ENCODE data around the gene GLB1L3. TPM values are rescaled to one million over a fixed set of nuclear protein-coding genes. Genes with fewer than 3 reads are reported as not detected.

Gene GLB1L3
- total RNA-seq, 1 experiment from 2014 or later = not detected

DNA sequence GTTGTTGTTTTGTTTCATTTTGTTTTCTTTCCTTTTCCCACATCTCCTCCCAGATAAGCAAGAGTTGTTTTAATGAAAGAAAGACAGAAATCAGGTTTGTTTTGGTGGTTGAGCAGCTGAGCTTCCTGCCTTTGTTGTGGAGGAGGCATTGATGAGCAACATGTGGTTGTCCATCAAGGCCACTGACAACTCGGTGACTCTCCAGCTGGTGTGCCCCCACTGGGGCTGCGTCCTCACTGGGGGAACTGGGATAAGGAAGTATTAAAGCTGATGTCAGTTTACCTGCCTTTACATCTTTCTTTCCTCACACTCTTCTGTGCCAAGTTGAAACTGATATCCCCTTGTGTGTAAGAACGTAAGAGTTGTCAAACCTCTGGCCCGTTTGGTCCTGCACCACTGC lies 45.8 kb upstream of the GLB1L3 start:
- BruUV-seq (replicated peaks) = no TSS peak
- Mint-ChIP-seq H3K4me1 (ENCODE audit: low read depth, unreplicated experiment) (peaks cover 34% of the 10 kb centered on the region), H3K27ac (ENCODE audit: unreplicated experiment) (no peak overlapping the region), H3K4me3 (ENCODE audit: low read depth, unreplicated experiment) (no peak overlapping the region), H3K27me3 (ENCODE audit: unreplicated experiment) (no peaks in the 10 kb centered on the region), H3K9me3 (ENCODE audit: low read depth, unreplicated experiment) (no peaks in the 10 kb centered on the region), H3K36me3 (ENCODE audit: insufficient read depth, unreplicated experiment) (peaks cover 5% of the 10 kb centered on the region)
- CTCF ChIA-PET = no interaction called here
- TF ChIP-seq, protein P1, sequence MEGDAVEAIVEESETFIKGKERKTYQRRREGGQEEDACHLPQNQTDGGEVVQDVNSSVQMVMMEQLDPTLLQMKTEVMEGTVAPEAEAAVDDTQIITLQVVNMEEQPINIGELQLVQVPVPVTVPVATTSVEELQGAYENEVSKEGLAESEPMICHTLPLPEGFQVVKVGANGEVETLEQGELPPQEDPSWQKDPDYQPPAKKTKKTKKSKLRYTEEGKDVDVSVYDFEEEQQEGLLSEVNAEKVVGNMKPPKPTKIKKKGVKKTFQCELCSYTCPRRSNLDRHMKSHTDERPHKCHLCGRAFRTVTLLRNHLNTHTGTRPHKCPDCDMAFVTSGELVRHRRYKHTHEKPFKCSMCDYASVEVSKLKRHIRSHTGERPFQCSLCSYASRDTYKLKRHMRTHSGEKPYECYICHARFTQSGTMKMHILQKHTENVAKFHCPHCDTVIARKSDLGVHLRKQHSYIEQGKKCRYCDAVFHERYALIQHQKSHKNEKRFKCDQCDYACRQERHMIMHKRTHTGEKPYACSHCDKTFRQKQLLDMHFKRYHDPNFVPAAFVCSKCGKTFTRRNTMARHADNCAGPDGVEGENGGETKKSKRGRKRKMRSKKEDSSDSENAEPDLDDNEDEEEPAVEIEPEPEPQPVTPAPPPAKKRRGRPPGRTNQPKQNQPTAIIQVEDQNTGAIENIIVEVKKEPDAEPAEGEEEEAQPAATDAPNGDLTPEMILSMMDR (IDR thresholded peaks at IDR 0.05; ENCODE audit: unreplicated experiment) = no peak
- DNase-seq = no peak
- intact Hi-C loops (cut with micrococcal nuclease; ENCODE audit: unreplicated experiment) = no loop called here

DNA sequence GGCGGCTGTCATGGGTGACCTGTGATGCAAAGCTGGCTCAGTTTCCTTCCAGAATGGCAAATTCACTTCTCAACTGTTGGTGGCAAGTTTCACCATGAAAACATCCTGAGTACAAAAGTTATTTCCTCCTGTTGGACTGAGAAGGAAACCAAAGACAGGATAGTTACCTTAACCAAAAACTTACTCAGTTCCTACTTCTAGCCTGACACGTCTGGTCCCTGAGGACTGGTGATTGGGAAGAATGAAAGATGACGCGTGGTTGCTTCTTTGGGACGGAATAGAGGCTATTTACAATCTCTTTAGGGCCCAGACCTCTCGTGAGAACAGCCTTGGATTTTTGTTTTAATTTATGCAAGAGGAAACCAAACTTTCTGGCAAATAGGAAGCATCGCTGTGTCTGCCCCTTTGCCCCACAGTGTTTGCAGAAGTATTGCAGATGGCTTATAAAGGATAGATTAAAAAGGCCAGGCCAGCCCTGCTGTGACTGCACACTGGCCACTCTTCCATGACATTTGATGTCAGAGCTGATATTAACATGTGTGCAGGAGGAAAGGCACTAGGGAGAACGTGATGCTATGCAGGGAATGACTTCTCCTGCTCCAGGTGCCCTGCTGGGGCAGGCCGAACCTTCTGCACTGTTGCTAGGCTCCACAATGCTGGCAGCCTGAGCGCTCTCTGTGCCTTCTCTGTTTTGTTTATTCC lies 44.1 kb upstream of the GLB1L3 start:
- intact Hi-C loops (cut with micrococcal nuclease; ENCODE audit: unreplicated experiment) = no loop called here
- TF ChIP-seq, protein P1 (IDR thresholded peaks at IDR 0.05; ENCODE audit: unreplicated experiment) = no peak
- DNase-seq = no peak
- CTCF ChIA-PET = no interaction called here
- Mint-ChIP-seq H3K4me3 (ENCODE audit: low read depth, unreplicated experiment) (no peak overlapping the region), H3K27ac (ENCODE audit: unreplicated experiment) (no peak overlapping the region), H3K9me3 (ENCODE audit: low read depth, unreplicated experiment) (no peaks in the 10 kb centered on the region), H3K4me1 (ENCODE audit: low read depth, unreplicated experiment) (peaks cover 19% of the 10 kb centered on the region), H3K27me3 (ENCODE audit: unreplicated experiment) (no peaks in the 10 kb centered on the region), H3K36me3 (ENCODE audit: insufficient read depth, unreplicated experiment) (no peaks in the 10 kb centered on the region)
- no TSS peak for BruUV-seq (replicated peaks)

DNA sequence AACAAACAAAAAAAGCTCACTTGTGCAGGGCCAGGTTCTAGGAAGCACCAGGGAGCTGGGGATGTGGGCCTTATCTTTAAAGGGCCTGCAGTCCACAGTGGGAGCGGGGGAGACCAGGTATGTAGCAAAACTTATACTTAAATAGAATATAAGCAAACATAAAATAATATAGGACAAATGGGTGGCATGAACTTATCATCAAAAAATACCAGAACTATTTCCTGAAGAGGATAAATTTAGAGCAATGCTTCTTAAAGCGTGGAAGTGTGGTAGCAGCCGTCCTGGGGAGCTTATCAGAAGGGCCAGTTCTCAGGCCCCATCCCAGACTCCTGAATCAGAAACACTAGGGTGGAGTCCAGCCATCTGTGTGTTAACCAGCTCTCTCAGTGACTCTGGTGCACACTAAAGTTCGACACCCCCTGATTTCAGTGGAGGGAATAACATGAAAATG lies 42.4 kb upstream of the GLB1L3 start:
- TF ChIP-seq, protein P1 (IDR thresholded peaks at IDR 0.05; ENCODE audit: unreplicated experiment) = no peak
- no TSS peak for BruUV-seq (replicated peaks)
- no peak overlapping the region for H3K27ac Mint-ChIP-seq (ENCODE audit: unreplicated experiment)
- H3K36me3 Mint-ChIP-seq (ENCODE audit: insufficient read depth, unreplicated experiment) = no peaks in the 10 kb centered on the region
- H3K4me1 Mint-ChIP-seq (ENCODE audit: low read depth, unreplicated experiment) = peaks cover 12% of the 10 kb centered on the region
- DNase-seq = no peak
- intact Hi-C loops (cut with micrococcal nuclease; ENCODE audit: unreplicated experiment) = no loop called here
- CTCF ChIA-PET = no interaction called here
- H3K4me3 Mint-ChIP-seq (ENCODE audit: low read depth, unreplicated experiment) = no peak overlapping the region
- no peaks in the 10 kb centered on the region for H3K9me3 Mint-ChIP-seq (ENCODE audit: low read depth, unreplicated experiment)
- H3K27me3 Mint-ChIP-seq (ENCODE audit: unreplicated experiment) = no peaks in the 10 kb centered on the region

DNA sequence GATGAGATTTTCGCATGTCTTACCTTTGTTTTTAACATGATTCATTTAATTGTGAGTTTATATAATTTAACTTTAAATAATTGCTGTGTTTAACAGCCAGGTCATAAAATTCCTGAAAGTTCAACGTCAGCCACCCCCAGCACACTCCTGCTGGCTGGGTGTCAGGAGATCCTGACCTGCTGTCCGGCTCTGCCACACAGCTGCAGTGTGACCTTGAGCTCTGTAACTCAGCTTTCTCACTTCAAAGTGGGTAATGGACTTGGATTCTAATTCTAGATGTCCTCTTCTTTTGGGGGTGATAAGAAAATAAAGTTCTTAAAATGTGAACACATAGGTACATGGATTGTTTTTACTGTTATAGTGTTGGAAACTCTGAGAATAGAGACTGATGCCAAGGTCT lies 40.8 kb upstream of the GLB1L3 start:
- CTCF ChIA-PET = interaction anchor here (0.6 kb wide), 1 partner anchor 44 kb away, joined by 4 read pairs; no protein-coding TSS in a partner anchor
- H3K4me3 Mint-ChIP-seq (ENCODE audit: low read depth, unreplicated experiment) = no peak overlapping the region
- DNase-seq = no peak

More for the DNA sequence above, 40.8 kb upstream of the GLB1L3 start:
- Mint-ChIP-seq H3K27me3 (ENCODE audit: unreplicated experiment) (no peaks in the 10 kb centered on the region), H3K4me1 (ENCODE audit: low read depth, unreplicated experiment) (no peaks in the 10 kb centered on the region), H3K36me3 (ENCODE audit: insufficient read depth, unreplicated experiment) (no peaks in the 10 kb centered on the region), H3K27ac (ENCODE audit: unreplicated experiment) (no peak overlapping the region), H3K9me3 (ENCODE audit: low read depth, unreplicated experiment) (no peaks in the 10 kb centered on the region)
- TF ChIP-seq, protein P1 (IDR thresholded peaks at IDR 0.05; ENCODE audit: unreplicated experiment) = no peak
- no TSS peak for BruUV-seq (replicated peaks)
- intact Hi-C loops (cut with micrococcal nuclease; ENCODE audit: unreplicated experiment) = no loop called here

Data from Calu3 (cell line).